NCI-H187 (cell line): ENCODE results near the gene TUSC2.
"Not testable (repeated sequence)": the region's sequence is repeated elsewhere in the genome, so short reads cannot be mapped to it uniquely, and the experiment has no call there.

Experiments used
- DNase-seq, 2 experiments: peaks; one replicate each; lab custom pipeline; 2025; lab: John Stamatoyannopoulos, UW

The TUSC2 gene

DNA sequence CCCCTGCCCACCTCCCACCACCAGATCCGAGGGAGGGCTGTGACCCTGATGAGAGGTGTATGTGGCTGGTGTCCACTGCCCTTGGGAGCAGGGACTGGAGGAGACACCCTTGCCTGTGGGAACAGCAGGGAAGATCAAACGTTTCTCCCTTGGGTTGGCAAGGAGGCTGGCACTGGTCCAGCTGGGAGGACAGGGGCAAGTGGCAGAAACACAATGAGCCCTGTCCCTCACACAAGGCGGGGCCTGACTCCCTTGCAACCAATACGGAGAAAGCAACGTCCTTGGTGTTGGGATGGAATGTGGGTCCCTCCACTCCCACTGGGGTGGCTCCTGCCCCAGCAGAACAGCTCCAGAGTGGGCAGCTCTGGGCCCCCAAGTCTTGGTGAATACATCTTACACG is 10.7 kb downstream of the TUSC2 start:
- DNase-seq: no peak

- peak in 1 of 2 experiments; percentile 11 for DNase-seq
Observed at GRCh38 chr3:50316657-50317242, 11.3 kb downstream of the TUSC2 start.

- DNase-seq: no peak
Observed at GRCh38 chr3:50314816-50315215, 13.2 kb downstream of the TUSC2 start.

- no peak for DNase-seq
Observed at GRCh38 chr3:50314342-50314741, 13.7 kb downstream of the TUSC2 start.

GRCh38 chr3:50312041-50312440 is 16.0 kb downstream of the TUSC2 start:
- not testable (repeated sequence) for DNase-seq

- DNase-seq: no peak
Observed at GRCh38 chr3:50304601-50305000, 23.4 kb downstream of the TUSC2 start.

GRCh38 chr3:50303013-50303815 is 24.8 kb downstream of the TUSC2 start, which contains the start of gene HYAL1:
Gene HYAL1 (minus strand): TSS chr3:50303574. CDS start chr3:50302956, 618 bp downstream.
- no peak for DNase-seq

DNA sequence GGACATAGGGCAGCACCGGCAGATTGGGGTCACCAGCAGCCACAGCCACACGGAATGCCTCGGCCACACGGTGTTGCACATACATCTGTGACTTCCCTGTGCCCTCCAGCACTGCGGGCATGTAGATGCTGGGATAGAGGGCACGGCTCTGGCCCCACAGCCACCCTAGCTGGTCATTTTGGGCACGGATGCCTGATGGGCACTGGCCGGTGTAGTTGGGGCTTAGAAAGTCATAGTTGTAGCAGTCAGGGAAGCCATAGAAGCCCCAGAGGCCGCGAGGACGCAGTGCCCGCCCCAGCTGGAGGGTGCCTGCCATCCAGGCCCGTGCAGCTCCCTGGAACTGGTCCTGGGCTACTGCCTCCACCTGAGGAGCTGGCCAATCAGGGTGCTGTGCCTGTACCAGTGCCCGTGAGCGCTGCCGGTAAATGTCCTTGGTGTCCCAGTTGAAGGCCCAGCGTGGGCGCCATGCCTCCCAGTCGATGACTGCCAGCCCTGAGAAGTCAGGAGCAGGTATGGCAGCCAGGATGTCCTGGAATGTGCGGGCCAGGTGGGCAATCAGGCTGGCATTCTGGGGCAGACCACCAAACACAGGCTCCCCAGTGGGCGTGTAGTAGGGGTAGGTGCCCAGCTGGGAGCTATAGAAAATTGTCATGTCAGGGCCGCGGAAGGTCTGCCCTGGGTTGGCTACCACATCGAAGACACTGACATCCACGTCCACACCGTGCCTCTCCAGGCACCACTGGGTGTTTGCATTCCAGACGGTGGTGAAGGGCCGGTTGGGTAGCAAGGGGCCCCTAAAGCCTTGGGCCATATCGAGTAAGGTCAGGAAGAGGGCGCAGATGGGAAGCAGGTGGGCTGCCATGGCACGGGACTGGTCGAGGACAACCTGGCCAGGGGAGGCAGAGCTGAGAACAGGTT is 25.7 kb downstream of the TUSC2 start:
- no peak for DNase-seq

- no peak for DNase-seq
Observed at GRCh38 chr3:50300681-50301254, 27.3 kb downstream of the TUSC2 start.

- DNase-seq: no peak
Observed at GRCh38 chr3:50299929-50300680, 27.9 kb downstream of the TUSC2 start.

DNA sequence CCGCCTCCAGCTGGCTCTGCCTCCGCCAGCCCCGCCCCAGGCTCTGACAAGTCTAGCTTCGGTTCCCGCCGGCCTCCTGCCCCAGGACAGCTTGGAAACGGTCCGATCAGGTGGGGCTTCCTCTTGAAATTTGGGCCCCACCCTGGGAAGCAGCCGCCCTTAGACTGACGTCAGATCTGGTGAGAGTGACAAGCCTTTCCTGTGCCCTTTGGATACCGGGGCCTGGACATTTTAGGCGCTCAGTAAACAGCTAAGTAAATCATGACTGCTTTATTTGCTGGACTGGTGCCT is 28.4 kb downstream of the TUSC2 start:
- DNase-seq: no peak

DNA sequence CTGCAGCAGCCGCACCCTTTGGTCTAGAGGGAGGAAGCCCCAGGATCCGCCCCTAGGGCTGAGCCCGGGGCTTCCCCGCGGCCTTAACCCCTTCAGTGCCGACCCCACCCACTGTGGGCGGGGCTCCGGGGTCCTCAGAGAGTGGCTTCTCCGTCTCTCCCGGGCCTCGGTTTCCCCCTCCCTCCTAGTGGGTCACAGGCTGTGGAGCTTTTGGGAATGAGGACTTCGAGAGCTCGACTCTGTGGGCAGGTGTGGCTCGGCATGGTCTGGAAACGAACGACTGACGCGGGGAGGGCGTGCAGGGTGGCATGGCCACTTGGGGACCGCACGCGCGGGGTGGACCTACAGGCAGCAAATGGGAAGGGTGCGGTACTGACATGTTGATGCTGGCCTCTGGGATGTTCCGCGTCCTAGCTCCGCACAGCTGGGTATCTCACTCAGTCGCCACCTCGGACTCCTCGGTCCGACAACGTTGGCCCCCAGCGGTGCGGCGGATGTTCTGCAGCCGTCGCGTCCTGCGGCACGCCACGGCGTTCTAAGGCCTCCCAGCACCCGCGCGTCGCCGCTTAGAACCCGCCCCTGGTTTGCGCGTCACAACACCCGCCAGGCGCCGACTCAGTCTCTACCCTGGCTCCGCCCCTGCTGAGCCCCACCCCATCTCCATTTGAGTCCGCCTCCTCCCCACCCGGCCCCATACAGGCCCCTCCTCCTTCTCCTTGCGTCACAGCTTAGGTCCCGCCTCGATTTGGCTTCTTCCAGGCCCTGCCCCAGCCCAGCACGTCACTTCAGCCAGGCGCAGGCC is 29.0 kb downstream of the TUSC2 start, which contains the start of the genes HYAL3 and NAA80:
HYAL3 (minus strand) TSS at position 570 of the 802 bp plus-strand sequence. CDS start 3,803 bp downstream, outside the sequence.
NAA80 (minus strand) TSS at position 570 of the 802 bp plus-strand sequence. CDS start 1,942 bp downstream, outside the sequence.
- DNase-seq: peak; percentile 87 to 93

GRCh38 chr3:50297896-50298725 is 29.9 kb downstream of the TUSC2 start:
- no peak for DNase-seq

GRCh38 chr3:50297384-50297775 is 30.6 kb downstream of the TUSC2 start:
- no peak for DNase-seq

DNA sequence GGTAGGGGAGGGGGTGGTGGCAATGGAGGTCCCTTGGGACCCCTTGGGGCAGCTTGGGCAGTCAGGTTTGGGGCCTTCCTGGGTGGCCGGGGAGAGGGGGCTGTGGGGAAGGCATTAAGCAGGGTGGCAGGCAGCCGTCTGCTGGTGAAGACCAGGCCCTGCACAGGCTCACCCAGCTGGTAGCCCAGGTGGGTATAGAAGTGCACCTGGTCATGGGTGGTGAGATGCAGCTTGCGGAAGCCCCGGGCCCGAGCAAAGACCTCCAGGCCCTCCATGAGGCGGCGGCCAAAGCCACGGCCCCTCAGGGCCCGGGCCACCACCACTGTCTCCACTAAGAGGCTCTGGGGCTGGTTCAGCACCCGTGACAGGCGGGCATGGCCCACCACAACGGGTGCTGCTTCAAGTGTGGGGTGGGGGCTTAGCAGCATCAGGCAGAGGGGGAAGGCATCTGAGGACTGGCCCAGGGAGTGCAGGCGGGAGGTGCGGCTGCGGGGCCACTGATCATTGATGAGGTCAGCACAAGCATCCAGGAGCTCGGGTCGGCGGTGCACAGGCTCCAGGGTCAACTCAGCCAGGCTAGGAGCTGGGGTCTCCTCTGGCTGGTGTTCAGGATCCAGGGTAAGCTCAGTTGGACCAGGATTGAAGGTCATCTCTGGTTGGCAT is 31.2 kb downstream of the TUSC2 start:
- DNase-seq: no peak

- DNase-seq: no peak
Observed at GRCh38 chr3:50295553-50296431, 32.2 kb downstream of the TUSC2 start.

DNA sequence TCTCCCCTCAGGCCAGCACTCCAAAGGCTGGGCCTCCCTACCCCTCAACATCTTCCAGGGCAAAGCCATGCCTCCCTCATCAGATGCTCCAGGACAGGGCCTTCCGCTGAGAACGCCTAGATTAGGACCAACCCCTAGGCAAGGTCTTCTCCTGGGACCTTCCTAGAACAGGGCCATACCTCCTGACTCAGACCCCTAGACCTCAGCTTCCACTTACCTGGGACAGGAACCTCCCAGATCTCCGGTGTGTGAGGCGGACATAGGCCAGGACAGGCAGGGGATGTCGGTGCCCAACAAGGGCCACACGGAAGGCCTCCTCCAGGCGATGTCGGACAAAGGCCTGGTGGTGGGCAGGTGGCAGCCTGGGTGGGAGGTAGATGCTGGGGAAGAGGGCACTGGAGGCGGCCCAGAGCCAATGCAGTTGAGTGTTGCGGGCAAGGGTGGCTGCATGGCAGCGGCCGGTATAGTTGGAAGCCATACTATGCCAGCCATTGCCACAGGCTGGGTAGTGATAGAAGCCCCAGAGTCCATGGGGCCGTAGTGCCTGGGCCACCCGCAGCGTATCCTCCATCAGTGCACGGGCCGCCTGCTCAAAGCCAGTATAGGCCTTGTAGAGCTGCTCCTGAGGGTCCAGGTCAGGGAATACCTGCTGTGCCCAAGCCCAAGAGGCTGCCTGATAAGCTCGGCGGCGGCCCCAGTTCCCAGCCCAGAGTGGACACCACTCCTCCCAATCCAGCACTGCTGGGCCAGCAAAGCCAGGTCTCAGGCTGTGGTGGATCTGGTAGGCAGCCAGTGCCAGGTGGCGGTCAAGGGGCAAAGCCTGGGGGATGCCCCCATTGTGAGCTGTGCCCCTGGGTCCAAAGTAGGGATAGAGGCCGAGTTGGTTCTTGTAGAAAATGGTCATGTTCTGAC is 33.3 kb downstream of the TUSC2 start:
- DNase-seq: no peak
